Measurements from ENCODE around the gene CDH13.

CDH13 gene

GRCh38 chr16:83737729-83738354, 1111.1 kb downstream of the CDH13 start:
- no peak for TF ChIP-seq POLR2AphosphoS5 (IDR thresholded peaks at IDR 0.05; ENCODE audit: low read depth, low read length)
- TF ChIP-seq SIN3A (IDR thresholded peaks at IDR 0.05; ENCODE audit: borderline replicate concordance, insufficient read depth, low read length): no peak
- TF ChIP-seq TAF1 (IDR thresholded peaks at IDR 0.05; ENCODE audit: borderline replicate concordance, insufficient read depth, low read length): no peak
- TF ChIP-seq REST (IDR thresholded peaks at IDR 0.05; ENCODE audit: insufficient read depth in 1 of 2, low read depth in 2 of 2, low read length in 2 of 2): no peak

GRCh38 chr16:83738923-83739503, 1112.2 kb downstream of the CDH13 start:
- TF ChIP-seq POLR2AphosphoS5 (IDR thresholded peaks at IDR 0.05; ENCODE audit: low read depth, low read length): no peak
- no peak for TF ChIP-seq SIN3A (IDR thresholded peaks at IDR 0.05; ENCODE audit: borderline replicate concordance, insufficient read depth, low read length)
- TF ChIP-seq TAF1 (IDR thresholded peaks at IDR 0.05; ENCODE audit: borderline replicate concordance, insufficient read depth, low read length): no peak
- no peak for TF ChIP-seq FOXP2 (optimal IDR thresholded peaks at IDR 0.05; ENCODE audit: borderline replicate concordance, extremely low read depth, extremely low read length, insufficient read depth)
- TF ChIP-seq REST (IDR thresholded peaks at IDR 0.05; ENCODE audit: insufficient read depth in 1 of 2, low read depth in 2 of 2, low read length in 2 of 2): no peak

GRCh38 chr16:83742124-83742899, 1115.5 kb downstream of the CDH13 start:
- TF ChIP-seq SIN3A (IDR thresholded peaks at IDR 0.05; ENCODE audit: borderline replicate concordance, insufficient read depth, low read length) (no peak), FOXP2 (optimal IDR thresholded peaks at IDR 0.05; ENCODE audit: borderline replicate concordance, extremely low read depth, extremely low read length, insufficient read depth) (no peak), POLR2AphosphoS5 (IDR thresholded peaks at IDR 0.05; ENCODE audit: low read depth, low read length) (no peak), TAF1 (IDR thresholded peaks at IDR 0.05; ENCODE audit: borderline replicate concordance, insufficient read depth, low read length) (no peak), REST (IDR thresholded peaks at IDR 0.05; ENCODE audit: insufficient read depth in 1 of 2, low read depth in 2 of 2, low read length in 2 of 2) (no peak)

- TF ChIP-seq REST (IDR thresholded peaks at IDR 0.05; ENCODE audit: insufficient read depth in 1 of 2, low read depth in 2 of 2, low read length in 2 of 2) (no peak), POLR2AphosphoS5 (IDR thresholded peaks at IDR 0.05; ENCODE audit: low read depth, low read length) (no peak), SIN3A (IDR thresholded peaks at IDR 0.05; ENCODE audit: borderline replicate concordance, insufficient read depth, low read length) (no peak), FOXP2 (optimal IDR thresholded peaks at IDR 0.05; ENCODE audit: borderline replicate concordance, extremely low read depth, extremely low read length, insufficient read depth) (no peak), TAF1 (IDR thresholded peaks at IDR 0.05; ENCODE audit: borderline replicate concordance, insufficient read depth, low read length) (no peak)
Measured at GRCh38 chr16:83743241-83743640, 1116.5 kb downstream of the CDH13 start.
